Activated naive CD4-positive, alpha-beta T cell treated with anti-CD3 and anti-CD28 coated beads, Interleukin-2, amount 50 U/mL, for 72 hours (primary cell): ENCODE data around the gene CATSPER4. TPM values are rescaled to one million over a fixed set of nuclear protein-coding genes. Genes with fewer than 3 reads are reported as not detected.
"Not testable (repeated sequence)": the region's sequence is repeated elsewhere in the genome, so short reads cannot be mapped to it uniquely, and the experiment has no call there.

Source experiments
- ATAC-seq, 2 donors: fragments of 150-1000 bp; cut with Tn5 transposase; 2 replicates each; pipeline ENCODE4 v1.10.0; 2021; ENCODE audit warnings: mild to moderate bottlenecking in 2 of 2, moderate library complexity in 2 of 2
- DNase-seq, 2 donors: peaks; one replicate each; pipeline ENCODE4 v3.0.0; 2021 to 2022; ENCODE audit warnings: low spot score in 2 of 2
- H3K27ac Mint-ChIP-seq, 2 donors: one replicate each; pipeline ENCODE4 v1.8.0; 2022; ENCODE audit warnings: mild to moderate bottlenecking in 2 of 2, mixed read lengths in 2 of 2
- H3K36me3 Mint-ChIP-seq, 2 donors: one replicate each; pipeline ENCODE4 v1.8.0; 2022; ENCODE audit warnings: mixed read lengths in 2 of 2
- H3K9me3 Mint-ChIP-seq, 2 donors: one replicate each; pipeline ENCODE4 v1.8.0; 2022; ENCODE audit warnings: mixed read lengths in 2 of 2
- total RNA-seq, 2 donors: library from RNA; stranded (reverse); gene quantifications; one replicate each; pipeline ENCODE4 v1.2.3, GENCODE V29; 2022

CATSPER4 gene
- total RNA-seq, 2 donors from 2014 or later = not detected

DNA sequence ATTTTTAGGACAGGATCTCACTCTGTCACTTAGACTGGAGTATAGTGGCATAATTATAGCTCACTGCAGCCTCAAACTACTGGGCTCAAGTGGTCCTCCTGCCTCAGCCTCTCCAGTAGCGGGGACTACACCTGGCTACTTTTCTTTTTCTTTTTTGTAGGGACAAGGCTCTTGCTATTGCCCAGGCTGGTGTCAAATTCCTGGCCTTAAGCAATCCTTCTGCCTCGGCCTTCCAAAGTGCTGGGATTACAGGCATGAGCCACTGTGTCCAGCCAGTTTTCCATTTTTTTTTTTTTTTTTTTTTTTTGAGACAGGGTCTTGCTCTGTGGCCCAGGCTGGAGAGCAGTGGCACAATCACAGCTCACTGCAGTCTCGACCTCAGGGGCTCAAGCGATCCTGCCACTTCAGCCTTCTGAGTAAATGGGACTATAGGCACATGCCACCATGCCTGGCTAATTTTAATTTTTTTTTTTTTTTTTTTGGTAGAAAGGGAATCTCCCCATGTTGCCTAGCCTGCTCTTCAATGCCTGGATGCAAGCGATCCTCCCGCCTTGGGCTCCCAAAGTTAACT, 23.0 kb downstream of the CATSPER4 start:
- no peak for DNase-seq
- no peaks in the 10 kb centered on the region for H3K36me3 Mint-ChIP-seq
- H3K27ac Mint-ChIP-seq = no peak overlapping the region
- H3K9me3 Mint-ChIP-seq = no peaks in the 10 kb centered on the region
- no peak for ATAC-seq

DNA sequence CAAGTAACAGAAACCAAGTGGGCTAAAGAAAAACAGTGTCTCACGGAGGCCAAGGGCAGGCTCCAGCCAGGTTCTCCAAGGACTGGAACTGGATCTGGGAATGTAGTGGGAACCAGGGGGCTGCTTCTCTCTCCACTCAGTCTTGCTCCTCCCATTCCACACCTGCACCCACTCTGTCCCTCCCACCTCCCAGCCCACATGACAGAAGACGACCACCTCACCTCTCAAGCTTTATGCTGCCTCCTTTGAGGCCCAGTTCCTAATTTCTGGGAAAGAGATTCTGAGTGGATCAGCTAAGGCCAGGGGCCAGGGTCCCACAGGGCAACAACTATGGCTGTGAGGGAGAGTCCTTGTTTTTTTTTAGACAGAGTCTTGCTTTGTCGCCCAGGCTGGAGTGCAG, 24.8 kb downstream of the CATSPER4 start:
- Mint-ChIP-seq H3K27ac (no peak overlapping the region), H3K36me3 (no peaks in the 10 kb centered on the region), H3K9me3 (no peaks in the 10 kb centered on the region)
- DNase-seq (no peak), ATAC-seq (no peak)

DNA sequence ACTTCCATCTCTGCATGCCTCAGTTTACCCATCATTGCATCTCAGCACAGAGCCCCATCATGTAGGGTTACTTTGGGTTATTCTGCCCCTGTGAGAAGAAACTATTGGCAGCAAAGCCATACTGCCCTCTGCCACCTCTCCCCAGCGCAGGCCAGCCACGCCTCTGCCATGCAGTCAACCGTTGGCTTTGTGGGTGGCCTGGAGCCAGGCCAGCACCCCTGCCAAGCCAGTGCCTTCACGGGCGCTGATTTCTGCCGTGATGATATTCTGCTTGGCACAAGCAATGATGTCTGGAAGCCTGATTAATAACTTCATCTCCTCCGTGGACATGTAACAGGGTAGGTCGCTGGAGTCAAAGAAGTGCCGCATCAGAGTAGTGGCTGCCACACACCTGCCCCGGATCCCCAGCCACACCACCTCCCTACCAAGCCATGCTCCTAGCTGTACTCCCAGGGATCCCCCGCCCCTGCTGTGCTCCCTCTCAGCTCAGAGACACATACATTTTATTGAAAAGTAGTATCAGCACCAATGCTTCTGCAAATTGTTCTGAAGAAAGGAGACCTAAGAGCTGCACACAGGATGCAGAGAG, 28.6 kb downstream of the CATSPER4 start:
- DNase-seq = no peak
- H3K9me3 Mint-ChIP-seq = no peaks in the 10 kb centered on the region
- H3K36me3 Mint-ChIP-seq = no peaks in the 10 kb centered on the region
- no peak overlapping the region for H3K27ac Mint-ChIP-seq
- no peak for ATAC-seq

DNA sequence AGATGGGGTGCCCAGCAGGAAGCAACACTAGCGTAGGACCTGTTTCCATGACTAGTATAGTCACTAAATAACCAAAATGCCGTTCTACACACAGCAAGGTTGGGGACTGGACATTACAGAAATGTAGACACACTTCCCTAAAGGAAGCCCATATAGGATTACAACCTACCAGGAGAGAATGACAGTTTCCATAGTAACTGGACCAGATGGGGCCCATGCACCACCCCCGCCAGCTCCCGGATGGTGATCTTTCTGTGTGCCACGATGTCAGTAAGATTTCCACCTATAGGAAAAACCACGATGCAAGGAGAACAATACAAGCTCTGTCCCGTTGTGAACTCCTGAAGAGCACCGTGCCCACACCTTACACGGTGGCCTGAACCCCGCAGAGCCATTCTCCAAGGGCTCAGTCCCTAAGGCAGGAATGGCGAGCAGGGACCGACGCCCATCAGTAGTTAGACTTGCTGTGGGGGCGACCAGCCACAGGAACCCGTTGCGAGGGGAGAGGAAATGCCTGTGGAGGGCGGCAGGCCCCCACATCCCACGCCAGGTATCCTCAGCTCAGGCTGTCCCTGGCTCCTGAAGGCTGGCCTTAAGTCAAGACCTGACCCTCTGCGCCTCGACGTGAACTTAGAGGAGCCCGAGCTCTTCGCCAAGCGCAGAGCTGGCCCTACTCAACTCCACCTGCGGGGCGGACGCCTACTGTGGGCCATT, 30.0 kb downstream of the CATSPER4 start:
- DNase-seq (no peak), ATAC-seq (no peak)
- H3K36me3 Mint-ChIP-seq = no peaks in the 10 kb centered on the region
- H3K9me3 Mint-ChIP-seq = no peaks in the 10 kb centered on the region
- H3K27ac Mint-ChIP-seq = no peak overlapping the region

DNA sequence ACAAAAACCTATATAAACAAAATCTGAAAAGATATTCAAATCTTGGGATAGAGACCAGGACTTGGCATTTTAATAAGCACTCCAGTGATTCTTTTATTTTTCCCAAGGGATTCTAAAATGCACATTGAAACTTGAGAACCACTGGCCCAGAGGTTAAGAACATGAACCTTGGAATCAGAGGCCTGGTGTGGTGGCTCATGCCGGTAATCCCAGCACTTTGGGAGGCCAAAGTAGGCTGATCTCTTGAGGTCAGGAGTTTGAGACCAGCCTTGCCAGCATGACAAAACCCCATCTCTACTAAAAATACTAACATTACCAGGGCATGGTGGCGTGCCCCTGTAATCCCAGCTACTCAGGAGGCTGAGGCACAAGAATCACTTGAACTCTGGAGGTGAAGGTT, 30.7 kb downstream of the CATSPER4 start:
- H3K27ac Mint-ChIP-seq = no peak overlapping the region
- no peaks in the 10 kb centered on the region for H3K9me3 Mint-ChIP-seq
- peaks cover 0 to 6% of the 10 kb centered on the region in 2 donors for H3K36me3 Mint-ChIP-seq
- no peak for ATAC-seq
- no peak for DNase-seq

DNA sequence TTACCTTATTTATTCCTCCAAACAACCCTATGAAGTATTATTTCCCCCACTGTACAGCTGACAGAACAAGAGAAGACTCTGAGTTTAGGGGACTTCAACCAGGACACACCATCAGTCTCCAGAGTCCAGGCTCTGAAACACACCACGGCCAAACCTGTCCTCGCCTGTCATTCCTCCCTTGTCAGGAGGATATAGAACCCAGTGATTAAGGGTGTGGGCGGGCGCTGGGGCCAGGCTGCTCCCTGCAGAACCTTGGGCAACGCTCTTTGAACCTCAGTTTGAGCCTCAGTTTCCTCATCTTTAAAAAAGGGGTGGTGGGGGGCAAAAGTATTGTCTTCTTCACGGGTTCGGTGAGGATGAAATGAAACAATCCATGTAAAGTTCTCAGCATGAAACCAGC, 34.2 kb downstream of the CATSPER4 start:
- peaks cover 0 to 6% of the 10 kb centered on the region in 2 donors for H3K36me3 Mint-ChIP-seq
- DNase-seq (peak in 1 of 2 donors; percentile 20), ATAC-seq (no peak)
- no peak overlapping the region for H3K27ac Mint-ChIP-seq
- H3K9me3 Mint-ChIP-seq = no peaks in the 10 kb centered on the region

DNA sequence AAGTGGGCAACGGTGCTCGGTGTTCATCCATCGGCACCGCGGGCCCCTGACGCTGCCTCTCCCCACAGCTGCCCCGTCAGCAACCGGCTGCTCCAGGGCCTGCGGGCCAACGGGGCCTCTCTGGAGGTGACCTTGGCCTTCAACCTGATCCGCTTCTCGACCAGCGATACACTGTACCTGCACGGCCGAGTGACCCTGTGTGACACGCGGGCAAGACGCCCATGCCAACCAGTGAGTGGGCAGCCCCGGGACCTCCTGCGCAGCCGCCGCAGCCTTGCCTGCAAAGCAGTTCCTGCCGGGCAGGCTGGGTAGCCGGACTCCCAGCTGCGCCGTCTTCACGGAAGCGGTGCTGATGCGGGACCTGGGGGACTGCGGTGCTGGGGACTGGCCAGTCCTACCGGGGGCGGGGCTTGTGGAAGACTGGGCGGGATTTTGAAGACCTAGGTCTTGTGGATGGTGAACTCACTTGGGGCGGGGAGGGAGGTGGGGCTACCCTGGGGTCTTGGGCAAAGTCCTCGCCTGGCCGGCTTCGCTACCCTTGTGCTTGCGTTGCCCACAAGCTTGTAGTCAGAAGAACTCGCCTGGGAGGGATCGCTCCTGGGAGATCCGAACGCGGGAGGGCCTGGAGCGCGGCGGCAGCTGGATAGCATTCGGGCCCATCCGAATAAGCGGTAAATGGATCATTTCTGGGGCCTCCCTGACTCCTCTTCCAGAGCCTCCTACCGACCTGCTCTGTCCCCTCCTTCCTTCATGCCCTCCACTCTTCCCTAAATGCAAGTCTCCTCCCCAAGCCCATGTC, 34.8 kb downstream of the CATSPER4 start:
- peak overlapping the region in 1 of 2 donors; percentile 70 for H3K27ac Mint-ChIP-seq
- ATAC-seq (peak; percentile 86 to 94), DNase-seq (peak; percentile 54 to 63)
- no peaks in the 10 kb centered on the region for H3K9me3 Mint-ChIP-seq
- H3K36me3 Mint-ChIP-seq = peaks cover 0 to 6% of the 10 kb centered on the region in 2 donors

DNA sequence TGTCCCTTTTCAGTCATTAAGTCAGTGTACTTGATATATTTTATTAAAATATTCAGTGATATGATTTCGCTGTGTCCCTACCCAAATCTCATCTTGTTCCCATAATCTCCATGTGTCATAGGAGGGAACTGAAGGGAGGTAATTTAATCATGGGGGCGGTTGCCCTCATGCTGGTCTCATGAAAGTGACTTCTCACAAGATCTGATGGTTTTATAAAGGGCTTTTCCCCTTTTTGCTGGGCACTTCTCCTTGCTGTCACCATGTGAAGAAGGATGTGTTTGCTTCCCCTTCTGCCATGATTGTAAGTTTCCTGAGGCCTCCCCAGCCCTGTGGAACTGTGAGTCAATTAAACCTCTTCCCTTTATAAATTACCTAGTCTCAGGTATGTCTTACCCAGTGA, 40.3 kb downstream of the CATSPER4 start:
- H3K36me3 Mint-ChIP-seq = peaks cover 8 to 17% of the 10 kb centered on the region in 2 donors
- not testable (repeated sequence) for DNase-seq, ATAC-seq, H3K9me3 Mint-ChIP-seq, H3K27ac Mint-ChIP-seq

DNA sequence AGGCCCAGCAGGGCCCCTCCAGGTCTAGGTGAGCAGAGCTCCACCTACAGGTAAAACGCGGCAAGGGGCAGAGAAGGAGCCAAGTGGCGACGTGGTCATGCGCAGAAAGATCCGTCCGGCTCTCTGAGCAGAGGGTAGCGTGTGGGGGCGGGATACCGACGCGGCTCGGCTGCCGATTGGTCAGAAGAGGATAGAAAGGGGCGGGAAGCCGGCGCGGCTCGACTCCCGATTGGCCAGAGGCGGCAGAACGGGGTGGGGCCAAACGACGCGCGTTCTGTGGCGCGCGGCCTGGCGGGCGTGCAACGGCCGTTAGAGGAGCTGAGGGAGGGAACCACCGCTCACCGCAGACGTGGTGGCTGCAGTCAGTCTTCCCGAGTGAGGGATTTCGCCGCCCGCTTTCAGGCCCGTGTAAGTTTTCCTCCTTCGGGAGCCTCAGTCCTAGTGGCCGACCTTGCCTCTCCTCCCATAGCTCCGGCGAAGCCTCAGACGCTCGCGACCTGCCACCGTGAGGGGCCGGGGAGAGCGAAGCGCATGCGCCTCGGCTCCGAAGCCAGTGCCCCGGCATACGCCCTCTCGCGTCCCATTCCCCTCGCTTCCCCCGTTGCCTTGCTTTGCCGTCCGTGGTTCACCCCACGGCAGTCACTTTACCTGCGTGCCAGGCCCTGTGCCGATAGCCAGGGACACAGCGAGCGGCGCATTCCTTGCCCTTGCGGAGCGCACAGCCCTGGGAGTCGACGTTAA, 43.7 kb downstream of the CATSPER4 start, which contains the start of gene CEP85:
Gene CEP85 (plus strand): TSS at position 298 of the 741 bp plus-strand sequence. CDS start 5,584 bp downstream, outside the sequence.
- ATAC-seq (peak; percentile 96), DNase-seq (peak; percentile 98 to 99)
- H3K27ac Mint-ChIP-seq = peak within 1 kb of the TSS; percentile 97 to 99
- H3K36me3 Mint-ChIP-seq = peaks cover 21 to 24% of the 10 kb centered on the region in 2 donors
- H3K9me3 Mint-ChIP-seq = no peaks in the 10 kb centered on the region

DNA sequence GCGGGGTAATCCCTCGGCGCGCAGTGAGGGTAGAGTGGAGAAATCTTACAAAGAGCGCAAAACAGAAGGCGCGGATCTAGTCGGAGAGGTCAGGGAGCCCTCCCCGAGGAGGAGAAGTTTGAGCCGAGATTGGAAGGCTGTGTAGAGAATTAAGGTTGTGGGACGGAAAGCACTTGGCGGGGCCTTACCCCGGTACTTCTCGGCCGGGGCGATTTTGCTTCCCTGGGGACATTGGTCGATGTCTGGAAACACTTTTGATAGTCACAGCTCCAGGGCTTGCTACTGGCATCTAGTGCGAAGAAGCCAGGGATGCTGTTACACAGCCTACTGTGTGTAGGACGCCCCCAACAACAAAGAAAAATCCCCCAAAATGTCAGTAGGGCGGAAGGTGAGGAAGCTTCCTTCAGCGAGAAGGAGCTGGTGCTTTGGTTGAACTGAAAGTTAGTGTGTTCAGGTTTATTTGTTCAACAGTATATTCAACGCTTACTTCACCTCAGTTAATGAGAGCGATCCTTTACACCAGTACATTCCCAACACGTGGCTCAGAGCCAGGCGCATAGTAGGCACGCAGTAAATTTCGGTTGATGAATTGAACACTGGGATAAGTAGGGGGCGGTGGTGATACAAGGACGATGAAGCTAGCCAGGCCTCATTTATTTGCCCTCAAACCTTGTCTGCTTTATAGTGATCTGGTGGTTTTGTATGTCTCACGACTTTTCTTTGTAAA, 44.4 kb downstream of the CATSPER4 start:
- peak in 1 of 2 donors; percentile 16 for DNase-seq
- no peak for ATAC-seq
- H3K9me3 Mint-ChIP-seq = no peaks in the 10 kb centered on the region

DNA sequence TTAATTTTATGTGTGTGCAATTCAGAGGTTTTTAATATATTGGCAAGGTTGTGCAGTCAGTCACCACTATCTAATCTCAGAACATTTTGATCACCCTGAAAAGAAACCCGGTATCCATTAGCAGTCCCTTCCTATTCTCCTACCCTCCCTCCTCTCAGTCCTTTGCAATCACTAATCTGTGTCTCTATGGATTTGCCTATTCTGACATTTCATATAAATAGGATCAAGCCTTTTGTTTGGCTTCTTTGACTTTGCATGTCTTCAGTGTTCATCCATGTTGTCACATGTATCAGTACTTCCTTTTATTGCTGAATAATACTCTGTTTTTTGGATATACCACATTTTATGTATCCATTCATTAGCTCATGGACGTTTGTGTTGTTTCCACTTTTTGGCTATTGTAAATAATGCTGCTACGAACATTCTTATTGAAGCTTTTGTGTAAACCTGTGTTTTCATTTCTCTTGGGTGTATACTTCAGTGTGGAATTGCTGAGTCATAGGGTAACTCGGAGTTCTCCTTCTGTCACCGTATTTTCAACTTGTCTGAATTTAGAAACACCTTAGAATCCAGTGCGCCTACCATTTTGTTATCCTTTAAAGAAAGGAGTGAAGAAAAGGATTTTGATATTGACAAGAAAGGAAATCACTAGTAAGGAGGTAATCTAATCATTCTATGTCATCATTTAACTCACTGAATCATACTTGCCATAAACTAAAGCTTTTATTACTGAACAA, 47.0 kb downstream of the CATSPER4 start:
- no peak for ATAC-seq
- Mint-ChIP-seq H3K27ac (no peak overlapping the region), H3K36me3 (peaks cover 21 to 24% of the 10 kb centered on the region in 2 donors), H3K9me3 (no peaks in the 10 kb centered on the region)
- no peak for DNase-seq

More for the DNA sequence above, 44.4 kb downstream of the CATSPER4 start:
- peak overlapping the region; percentile 97 to 99 for H3K27ac Mint-ChIP-seq
- H3K36me3 Mint-ChIP-seq = peaks cover 21 to 24% of the 10 kb centered on the region in 2 donors

DNA sequence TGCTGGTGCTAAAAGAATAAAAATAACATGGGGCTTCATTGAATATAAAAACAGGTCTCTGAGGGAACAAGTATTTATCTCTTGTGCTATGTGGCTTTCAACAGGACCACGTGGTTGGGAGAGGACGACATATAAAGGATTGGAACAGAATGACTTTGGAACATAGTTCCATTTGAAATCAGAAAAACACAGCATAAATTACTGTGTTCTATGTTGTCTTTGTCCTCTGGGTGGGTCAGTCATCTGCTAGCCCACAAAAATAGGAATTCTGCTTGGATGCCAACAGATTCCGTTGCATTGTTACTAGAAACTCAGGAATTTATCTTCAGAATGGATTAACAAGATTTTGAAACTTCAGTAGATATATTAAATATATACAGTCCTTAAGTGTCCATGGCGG, 49.5 kb downstream of the CATSPER4 start:
- DNase-seq (no peak), ATAC-seq (no peak)
- H3K36me3 Mint-ChIP-seq = peaks cover 17 to 19% of the 10 kb centered on the region in 2 donors
- no peak overlapping the region for H3K27ac Mint-ChIP-seq
- no peaks in the 10 kb centered on the region for H3K9me3 Mint-ChIP-seq
